ENCODE data around the gene KIF12.

DNA sequence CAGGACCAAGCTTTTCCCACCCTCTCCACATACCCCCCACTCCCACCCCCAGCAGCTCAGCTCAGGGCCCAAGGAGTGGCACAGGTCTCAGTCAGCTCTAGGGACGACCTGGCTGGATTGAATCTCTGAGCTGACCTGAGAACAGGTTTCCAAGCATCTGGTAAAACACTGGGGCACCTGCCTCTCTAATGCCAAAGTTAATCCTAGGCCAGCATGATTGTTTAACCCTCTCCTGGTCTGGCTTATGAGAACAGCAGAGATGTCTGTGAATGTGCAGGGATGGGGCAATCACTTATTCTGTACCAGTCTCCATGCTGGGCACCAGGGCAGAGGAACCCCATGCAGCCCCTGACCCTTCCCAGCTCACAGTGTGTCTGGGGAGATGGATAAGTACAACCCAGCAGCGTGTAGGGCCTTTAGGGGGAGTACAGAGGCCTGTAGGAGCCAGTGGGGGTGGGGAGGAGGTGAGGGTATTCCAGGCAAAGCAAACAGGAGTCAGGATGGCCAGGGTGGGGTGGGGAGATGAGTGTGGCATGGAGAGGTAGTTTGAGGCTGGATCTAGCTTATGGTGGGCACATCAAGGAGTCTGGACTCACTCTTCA is 678 bp upstream of the KIF12 start:
- TF ChIP-seq CTCF (IDR thresholded peaks at IDR 0.05; ENCODE audit: borderline replicate concordance, extremely low read depth, low read length, poor library complexity, severe bottlenecking) (no peak), EZH2 (IDR thresholded peaks at IDR 0.05; ENCODE audit: borderline replicate concordance, low read depth, low read length, severe bottlenecking) (no peak)
